HG03442 (cell line): ENCODE data around the gene TPRKB.
"Not testable (repeated sequence)": the region's sequence is repeated elsewhere in the genome, so short reads cannot be mapped to it uniquely, and the experiment has no call there.

Experiments used
- ATAC-seq: cut with Tn5 transposase; IDR thresholded peaks from one replicate; pipeline ENCODE4 v1.9.1; 2021; ENCODE audit warnings: mild to moderate bottlenecking, moderate library complexity; ENCODE audit not compliant: unreplicated experiment

Gene TPRKB

DNA sequence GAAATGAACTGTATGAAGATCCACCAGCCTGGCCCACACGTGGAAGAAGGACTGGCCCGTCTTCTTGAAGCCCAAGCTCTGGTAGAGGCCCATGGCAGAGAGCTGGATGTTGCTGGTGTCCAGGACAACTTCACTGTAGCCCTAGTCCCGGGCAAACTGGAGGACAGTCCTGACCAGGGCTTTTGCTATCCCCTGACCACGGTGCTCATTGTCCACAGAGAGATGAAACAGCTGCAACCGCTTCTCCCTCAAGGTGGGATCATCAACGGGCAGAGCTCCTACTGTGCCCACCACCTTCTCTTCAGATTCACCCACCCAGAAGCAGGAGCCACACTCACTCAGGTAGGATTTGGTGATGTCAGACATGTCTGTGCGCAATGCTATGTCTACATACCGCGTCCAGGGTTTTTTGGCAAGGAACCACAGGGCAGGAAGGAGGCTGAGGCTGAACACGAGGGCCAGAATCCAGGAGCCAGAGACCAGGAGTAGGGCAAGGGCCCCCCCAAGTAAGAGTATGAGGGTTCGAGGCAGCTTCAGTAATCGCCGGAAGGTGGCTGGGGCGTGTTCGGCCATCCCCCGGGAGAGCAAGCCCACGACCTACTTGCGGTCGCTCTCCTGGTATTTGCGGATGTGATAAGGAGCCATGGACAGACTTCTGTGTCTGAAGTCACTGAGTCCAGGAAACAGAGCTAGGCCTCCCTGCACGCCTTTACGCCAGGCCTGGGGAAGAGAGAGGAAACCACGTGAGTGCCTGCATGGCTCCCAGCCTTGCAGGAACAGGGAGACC is 36.3 kb downstream of the TPRKB start:
- no peak for ATAC-seq

GRCh38 chr2:73700131-73700611 is 37.0 kb downstream of the TPRKB start:
- no peak for ATAC-seq

DNA sequence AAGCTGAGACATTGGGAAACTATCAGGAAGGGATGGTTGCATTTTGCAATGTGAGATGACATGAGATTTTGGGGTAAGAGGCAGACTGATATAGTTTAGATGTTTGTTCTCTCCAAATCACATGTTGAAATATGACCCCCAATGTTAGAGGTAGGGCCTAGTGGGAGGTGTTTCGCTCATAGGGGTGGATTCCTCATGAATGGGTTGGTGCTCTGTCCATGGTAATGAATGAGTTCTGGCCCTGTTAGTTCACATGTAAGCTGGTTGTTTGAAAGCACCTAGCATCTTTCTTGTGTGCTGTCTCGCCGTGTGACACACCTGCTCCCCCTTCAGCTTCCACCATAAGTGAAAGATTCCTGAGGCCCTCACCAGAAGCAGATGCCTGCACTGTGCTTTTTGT is 37.7 kb downstream of the TPRKB start:
- no peak for ATAC-seq

- ATAC-seq, result no peak
Observed at GRCh38 chr2:73698101-73698500, 39.0 kb downstream of the TPRKB start.

DNA sequence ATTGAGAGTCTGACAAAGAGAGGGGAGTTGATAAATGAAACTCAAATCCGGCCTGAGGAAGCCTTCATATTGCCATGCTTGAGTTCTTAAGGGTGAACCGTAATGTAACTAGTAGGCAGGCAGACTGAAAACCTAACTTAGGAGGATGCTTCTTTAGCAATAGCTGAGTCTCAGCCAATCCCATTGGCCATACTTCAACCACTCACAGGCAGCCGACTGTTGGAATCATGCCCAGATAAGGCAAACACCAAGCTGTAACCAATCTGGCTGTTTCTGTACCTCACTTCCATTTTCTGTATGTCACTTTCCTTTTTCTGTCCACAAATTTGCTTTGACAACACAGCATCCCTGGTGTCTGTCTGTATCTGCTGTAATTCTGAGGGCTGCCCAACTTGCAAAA is 39.5 kb downstream of the TPRKB start:
- ATAC-seq, result no peak

- not testable (repeated sequence) for ATAC-seq
Observed at GRCh38 chr2:73696985-73697384, 40.2 kb downstream of the TPRKB start.

DNA sequence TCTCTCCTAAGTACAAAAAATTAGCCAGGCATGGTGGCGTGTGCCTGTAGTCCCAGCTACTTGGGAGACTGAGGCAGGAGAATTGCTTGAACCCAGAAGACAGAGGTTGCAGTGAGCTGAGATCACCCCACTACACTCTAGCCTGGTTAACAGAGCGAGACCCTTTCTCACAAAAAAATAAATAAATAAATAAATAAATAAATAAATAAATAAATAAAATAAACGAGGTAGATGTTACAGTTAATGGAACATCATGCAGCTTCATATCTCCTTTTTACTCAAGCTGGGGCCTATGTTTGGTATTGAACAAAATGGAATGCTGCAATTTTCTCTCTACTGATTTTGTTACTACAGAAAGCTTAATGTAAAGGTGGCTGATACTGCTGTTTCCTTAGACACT is 40.6 kb downstream of the TPRKB start:
- ATAC-seq, result not testable (repeated sequence)

DNA sequence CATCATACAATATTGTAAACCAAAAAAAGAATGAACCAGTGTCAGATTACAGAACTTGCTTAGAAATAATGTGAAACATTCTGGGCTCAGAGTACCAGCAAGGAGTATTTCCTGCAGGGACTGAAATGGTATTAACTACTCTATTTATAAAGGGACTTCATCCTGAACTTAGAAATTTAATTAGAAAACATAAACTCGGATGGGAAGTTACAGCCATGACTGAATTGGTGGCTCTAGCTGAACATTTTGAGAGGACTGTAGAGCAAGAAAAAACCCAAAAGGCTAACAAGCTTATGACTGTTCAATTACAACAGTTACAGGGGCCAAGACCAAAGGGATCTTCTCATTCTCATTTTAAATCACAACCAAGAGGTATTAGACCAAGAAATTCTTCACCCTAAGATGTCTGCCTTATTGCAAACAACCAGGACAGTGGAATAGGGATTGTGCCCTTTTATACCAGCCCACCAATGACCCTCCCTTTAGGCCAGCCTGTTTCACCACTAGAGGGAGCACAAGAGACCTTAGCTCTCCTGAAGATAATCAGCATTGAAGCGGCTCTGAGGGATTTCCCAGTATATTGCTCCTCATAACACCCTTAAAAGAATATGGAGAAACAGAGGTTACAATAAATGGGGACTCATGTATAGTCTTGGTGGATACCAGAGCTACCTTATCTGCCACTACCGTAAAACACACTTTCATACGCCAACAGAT is 46.6 kb downstream of the TPRKB start:
- not testable (repeated sequence) for ATAC-seq

DNA sequence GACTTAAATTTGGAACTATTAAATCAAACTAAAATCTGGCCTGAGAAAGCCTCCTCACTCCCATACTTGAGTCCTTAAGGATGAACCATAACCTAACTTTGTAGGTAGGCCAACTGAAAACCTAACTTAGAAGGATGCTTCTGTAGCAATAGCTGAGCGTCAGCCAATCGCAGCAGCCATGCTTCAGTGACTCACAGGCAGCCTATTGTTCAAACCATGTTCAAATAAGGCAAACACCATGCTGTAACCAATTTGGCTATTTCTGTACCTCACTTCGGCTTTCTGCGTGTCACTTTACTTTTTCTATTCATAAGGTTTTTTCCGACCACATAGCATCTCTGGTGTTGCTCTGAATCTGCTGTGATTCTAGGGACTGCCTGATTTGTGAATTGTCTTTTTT is 48.7 kb downstream of the TPRKB start:
- ATAC-seq, result not testable (repeated sequence)

- ATAC-seq, result no peak
Observed at GRCh38 chr2:73685764-73686438, 51.2 kb downstream of the TPRKB start.

- not testable (repeated sequence) for ATAC-seq
Observed at GRCh38 chr2:73684905-73685304, 52.2 kb downstream of the TPRKB start.

GRCh38 chr2:73684325-73684724 is 52.8 kb downstream of the TPRKB start:
- ATAC-seq, result not testable (repeated sequence)

DNA sequence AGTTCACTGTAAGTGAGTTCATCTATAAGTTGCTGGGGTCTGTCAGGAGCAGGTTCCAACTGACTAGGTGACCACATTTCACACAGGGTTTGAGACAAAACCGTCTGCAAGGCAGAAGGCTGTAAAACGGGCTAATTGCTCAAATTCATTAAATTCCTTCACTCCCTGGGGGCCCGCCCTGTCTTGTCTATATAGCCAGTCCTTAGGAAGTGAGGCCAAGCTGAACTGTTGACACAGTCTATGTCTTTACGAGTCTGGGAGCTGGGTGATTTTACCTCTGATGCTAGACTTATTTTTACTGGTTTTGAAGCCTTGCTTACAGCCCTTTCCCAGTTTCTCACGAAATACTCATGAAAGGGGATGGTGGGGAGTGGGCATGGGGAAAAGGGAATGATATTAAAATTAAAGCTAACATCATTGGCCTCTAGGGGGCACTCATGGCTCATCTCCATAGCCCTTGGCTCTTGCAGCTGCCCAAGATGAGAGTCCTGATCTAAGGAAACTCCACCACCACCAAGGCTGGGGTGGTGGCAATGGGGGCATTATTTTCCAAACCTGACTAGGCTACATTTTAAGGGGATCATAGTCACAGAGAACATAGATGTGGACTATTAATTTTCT is 57.1 kb downstream of the TPRKB start:
- not testable (repeated sequence) for ATAC-seq
